Stimulated activated CD8-positive, alpha-beta memory T cell treated with anti-CD3 and anti-CD28 coated beads, Interleukin-15, amount 100 ng/mL, for 24 hours (primary cell): ENCODE results near the gene CCDC117.

Experiments
- DNase-seq: peaks from one replicate; pipeline ENCODE4 v3.0.0-alpha.2; 2020; ENCODE audit warnings: low read depth

CCDC117 gene

DNA sequence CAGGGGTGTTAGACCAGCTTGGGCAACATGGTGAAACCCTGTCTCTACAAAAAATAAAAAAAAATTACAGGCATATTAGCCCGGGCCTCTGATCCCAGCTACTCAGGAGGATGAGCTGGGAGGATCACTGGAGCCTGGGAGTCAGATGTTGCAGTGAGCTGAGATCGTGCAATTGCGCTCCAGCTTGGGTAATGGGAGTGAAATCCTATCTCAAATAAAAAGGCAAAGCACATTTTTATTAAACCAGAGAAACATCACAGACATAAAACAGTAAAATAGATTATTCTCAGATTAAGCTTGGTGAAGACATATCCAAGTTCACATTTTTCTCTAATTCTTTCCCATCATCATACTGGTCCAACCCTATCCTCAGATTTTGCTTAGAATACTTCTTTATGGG, 57.9 kb downstream of the CCDC117 start:
- no peak for DNase-seq

GRCh38 chr22:28831140-28832072, 58.9 kb downstream of the CCDC117 start:
- DNase-seq: no peak

DNA sequence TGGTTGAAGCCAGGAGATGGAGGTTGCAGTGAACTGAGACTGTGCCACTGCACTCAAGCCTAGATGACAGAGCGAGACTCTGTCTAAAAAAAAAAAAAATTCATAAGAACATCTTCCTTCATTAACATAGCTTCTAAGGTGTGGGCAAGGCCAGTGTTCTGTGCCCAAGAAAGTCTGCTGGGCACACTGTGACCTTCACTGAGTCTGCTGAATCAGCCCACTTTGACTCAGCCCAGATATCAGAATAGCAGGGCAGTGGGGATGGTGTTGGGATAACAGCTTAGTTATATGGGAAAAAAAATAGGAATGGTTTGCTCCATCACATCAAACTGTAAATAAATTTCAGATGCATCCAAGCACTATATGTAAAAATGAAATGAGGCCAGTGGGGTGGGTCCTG, 60.2 kb downstream of the CCDC117 start:
- no peak for DNase-seq

DNA sequence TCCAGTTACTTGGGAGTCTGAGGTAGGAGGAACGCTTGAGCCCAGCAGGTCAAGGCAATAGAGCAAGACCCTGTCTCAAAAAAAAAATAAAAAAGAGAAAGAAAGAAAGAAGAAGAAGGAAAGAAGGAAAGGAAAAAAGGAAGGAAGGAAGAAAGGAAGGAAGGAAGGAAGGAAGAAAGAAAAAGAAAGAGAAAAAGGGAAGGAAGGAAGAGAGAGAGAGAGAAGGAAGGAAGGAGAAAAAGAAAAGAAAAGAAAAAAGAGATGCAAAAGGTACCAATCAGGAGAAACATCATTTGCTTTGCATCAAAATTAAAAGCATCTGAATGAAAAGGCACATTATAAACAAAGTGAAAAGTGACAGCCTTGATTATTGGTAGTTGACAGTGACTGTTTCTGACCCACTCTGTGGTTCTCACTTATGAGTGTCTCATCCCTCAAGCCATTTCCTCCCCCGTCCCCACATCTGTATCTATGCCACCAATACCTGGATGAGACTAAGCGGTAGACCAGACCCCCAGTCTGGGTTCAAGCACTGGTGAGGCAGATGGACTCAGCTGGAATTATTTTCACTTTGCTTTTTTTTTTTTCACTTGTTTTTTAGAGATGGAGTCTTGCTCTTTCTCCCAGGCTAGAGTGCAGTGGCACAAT, 60.9 kb downstream of the CCDC117 start:
- DNase-seq: no peak

DNA sequence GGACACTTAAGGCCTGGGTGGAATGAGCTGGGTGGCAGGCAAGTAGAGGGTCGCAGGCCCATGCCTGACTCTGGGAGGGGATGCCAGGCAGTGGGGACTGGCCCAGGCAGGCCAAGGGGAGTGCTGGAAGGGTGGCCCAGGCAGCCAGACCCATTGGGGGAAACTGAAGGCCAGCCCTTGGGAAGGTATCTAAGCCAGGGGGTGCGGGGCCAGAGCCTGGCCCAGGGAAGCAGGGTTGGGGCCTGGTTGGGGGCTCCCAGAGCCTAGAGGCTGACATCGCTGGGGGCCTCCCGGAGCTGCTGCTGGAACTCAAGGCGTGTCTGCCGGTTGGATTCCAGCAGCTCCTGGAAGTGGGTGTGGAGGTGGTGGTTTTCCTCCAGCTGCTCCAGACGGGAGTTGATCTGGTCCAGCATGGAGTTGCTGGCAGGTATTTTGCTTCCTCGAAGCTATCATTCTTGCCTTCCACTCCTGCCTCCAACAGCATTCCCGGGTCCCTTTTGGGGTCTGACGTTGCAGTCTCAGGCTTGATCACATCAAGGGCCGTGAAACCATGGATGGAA, 63.2 kb downstream of the CCDC117 start:
- no peak for DNase-seq

DNA sequence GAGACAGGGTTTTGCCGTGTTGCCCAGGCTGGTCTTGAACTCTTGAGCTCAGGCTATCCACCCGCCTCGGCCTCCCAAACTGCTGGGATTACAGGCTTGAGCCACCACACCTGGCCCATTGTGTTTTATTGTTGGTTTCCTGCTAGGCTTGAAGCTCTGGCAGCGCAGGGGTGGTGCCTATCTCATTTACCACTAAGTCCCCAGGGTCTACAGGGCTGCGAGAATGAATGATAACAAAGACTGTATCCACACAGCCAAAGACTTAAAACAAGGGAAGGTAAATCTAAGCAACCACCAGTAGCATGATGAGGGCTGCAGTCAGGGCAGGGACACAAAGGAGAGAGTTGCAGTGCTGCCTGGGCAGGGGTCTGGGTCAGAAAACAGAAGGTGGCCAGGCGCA, 65.1 kb downstream of the CCDC117 start:
- DNase-seq: no peak
